Mucosa of rectum (tissue), 2 donors: Measurements from ENCODE around the gene PROCA1.
"Not testable (repeated sequence)": the region's sequence is repeated elsewhere in the genome, so short reads cannot be mapped to it uniquely, and the experiment has no call there.

ENCODE experiments used
- H3K27ac ChIP-seq, 2 donors: one replicate each; pipeline ENCODE4 v1.7.0; 2013; ENCODE audit warnings: inconsistent platforms in 2 of 2, low read depth in 2 of 2, low read length in 2 of 2
- H3K27me3 ChIP-seq, 2 donors: one replicate each; pipeline ENCODE4 v1.7.0; 2013; ENCODE audit warnings: low read length in 2 of 2; ENCODE audit not compliant: control insufficient read depth in 2 of 2, insufficient read depth in 2 of 2
- H3K36me3 ChIP-seq, 2 donors: one replicate each; pipeline ENCODE4 v1.7.0; 2013; ENCODE audit warnings: low read length in 2 of 2; ENCODE audit not compliant: control insufficient read depth in 2 of 2, insufficient read depth in 2 of 2
- H3K4me1 ChIP-seq, 2 donors: one replicate each; pipeline ENCODE4 v1.7.0; 2013; ENCODE audit warnings: low read length in 2 of 2, mild to moderate bottlenecking in 1 of 2; ENCODE audit not compliant: control insufficient read depth in 2 of 2, insufficient read depth in 2 of 2
- H3K4me3 ChIP-seq, 2 donors: one replicate each; pipeline ENCODE4 v1.7.0; 2013; ENCODE audit warnings: low read length in 2 of 2
- H3K9ac ChIP-seq, 2 donors: one replicate each; pipeline ENCODE4 v1.7.0; 2013; ENCODE audit warnings: low read length in 2 of 2, low read depth in 1 of 2, mild to moderate bottlenecking in 1 of 2
- H3K9me3 ChIP-seq, 2 donors: one replicate each; pipeline ENCODE4 v1.7.0; 2013; ENCODE audit warnings: low read length in 2 of 2; ENCODE audit not compliant: control insufficient read depth in 2 of 2
- donor health status: healthy.
- donor health status: Normal muscosa, but diverticular disease.

PROCA1 gene

DNA sequence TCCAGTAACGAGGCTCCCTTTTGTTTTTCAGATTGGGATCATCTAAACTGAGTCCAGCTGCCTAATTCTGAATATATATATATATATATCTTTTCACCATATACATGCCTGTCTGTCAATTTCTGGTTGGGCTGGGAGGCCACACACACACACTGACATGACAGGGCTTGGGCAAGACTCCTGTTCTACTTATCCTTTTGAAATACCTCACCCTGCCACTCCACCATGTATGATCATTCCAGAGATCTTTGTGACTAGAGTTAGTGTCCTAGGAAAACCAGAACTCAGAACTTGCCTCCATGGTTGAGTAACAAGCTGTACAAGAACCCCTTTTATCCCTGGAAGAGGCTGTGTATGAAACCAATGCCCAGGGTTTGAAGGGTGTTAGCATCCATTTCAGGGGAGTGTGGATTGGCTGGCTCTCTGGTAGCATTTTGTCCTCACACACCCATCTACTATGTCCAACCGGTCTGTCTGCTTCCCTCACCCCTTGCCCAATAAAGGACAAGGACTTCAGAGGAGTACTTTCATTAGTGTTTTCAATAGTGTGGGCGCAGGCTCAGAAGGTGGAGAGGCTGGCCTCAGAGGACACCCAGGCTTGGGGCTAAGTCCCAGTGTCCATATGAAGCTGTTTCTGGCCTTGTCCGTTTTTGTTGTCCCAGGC is 12.3 kb upstream of the PROCA1 start:
- H3K9ac ChIP-seq, H3K27me3 ChIP-seq, H3K4me3 ChIP-seq, H3K9me3 ChIP-seq: not testable (repeated sequence)
- H3K27ac ChIP-seq = peak overlapping the region in 1 of 2 donors; percentile 99
- H3K4me1 ChIP-seq = peaks cover 54 to 61% of the 10 kb centered on the region in 2 donors
- peaks cover 24 to 37% of the 10 kb centered on the region in 2 donors for H3K36me3 ChIP-seq

DNA sequence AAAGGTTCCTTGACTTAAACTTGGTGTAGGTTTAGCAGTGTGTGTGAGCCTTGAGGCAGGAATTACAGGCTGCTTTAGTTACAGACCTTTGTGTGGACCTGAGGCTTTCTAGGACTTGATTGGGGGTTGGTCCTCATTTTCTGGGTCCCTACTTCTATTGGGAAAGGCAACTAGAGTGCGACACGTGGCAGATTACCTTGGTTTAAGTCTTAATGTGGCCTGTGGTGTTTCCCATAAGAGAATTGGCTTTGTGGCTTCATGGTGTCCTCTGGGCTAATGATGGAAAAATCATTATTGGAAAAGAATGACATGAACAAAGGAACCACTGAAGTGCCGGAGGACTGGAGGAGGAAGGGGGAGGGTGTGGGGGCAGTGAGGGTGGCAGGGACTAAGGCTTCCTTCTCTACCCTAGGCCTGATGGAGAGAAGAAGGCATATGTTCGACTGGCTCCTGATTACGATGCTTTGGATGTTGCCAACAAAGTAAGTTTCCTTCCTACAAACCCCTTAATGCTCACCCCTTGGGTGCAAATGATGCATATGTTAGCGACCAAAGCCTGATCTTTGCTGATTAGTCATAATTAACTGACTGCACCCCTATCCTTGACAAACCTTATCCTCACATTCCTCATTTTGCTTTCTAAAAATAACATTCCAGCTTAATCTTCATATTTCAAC is 11.6 kb upstream of the PROCA1 start:
- Histone ChIP-seq H3K9ac (no peak overlapping the region), H3K27ac (no peak overlapping the region), H3K36me3 (peaks cover 24 to 37% of the 10 kb centered on the region in 2 donors), H3K9me3 (no peaks in the 10 kb centered on the region), H3K27me3 (no peaks in the 10 kb centered on the region), H3K4me3 (no peak overlapping the region), H3K4me1 (peaks cover 56 to 66% of the 10 kb centered on the region in 2 donors)

DNA sequence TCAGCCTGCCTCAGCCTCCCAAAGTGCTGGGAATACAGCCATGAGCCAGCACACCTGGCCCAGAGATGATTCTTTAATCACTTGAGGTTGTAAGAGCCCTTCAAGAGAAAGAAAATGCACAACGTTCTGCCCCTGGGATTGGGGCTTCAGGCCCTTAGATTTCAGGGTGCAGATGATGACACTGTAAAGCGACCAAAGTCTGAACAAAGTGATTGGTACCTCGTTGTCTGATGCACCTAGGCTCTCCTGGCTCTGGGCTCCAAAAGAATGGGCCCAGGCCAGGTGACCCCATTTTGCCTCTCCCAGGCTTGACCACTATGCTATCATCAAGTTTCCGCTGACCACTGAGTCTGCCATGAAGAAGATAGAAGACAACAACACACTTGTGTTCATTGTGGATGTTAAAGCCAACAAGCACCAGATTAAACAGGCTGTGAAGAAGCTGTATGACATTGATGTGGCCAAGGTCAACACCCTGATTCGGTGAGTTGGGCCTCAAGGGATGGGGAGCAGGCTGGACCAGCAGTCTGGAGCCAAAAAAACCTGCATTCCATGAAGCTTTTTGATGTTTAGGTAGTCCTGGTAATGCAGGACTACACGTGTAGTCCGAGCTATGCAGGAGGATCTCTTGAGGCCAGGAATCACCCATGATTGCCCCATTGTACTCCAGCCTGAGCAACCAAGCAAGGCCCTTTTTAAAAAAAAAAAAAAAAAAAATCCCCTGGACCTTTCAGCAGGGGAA is 10.9 kb upstream of the PROCA1 start:
- Histone ChIP-seq H3K27ac (no peak overlapping the region), H3K9ac (no peak overlapping the region), H3K4me3 (no peak overlapping the region), H3K9me3 (no peaks in the 10 kb centered on the region), H3K27me3 (no peaks in the 10 kb centered on the region), H3K36me3 (peaks cover 24 to 37% of the 10 kb centered on the region in 2 donors), H3K4me1 (peaks cover 51 to 64% of the 10 kb centered on the region in 2 donors)

DNA sequence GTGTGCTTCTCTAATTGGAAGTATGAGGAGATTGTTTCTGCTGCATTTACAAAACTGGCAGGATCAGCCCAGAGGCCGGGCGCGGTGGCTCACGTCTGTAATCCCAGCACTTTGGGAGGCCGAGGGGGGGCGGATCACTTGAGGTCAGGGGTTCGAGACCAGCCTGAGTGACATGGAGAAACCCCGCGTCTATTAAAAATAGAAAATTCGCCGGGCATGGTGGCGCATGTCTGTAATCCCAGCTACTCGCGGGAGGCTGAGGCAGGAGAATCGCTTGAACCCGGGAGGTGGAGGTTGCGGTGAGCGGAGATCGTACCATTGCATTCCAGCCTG is 9.3 kb upstream of the PROCA1 start:
- H3K9me3 ChIP-seq, H3K27me3 ChIP-seq: not testable (repeated sequence)
- Histone ChIP-seq H3K27ac (peak overlapping the region in 1 of 2 donors; percentile 13), H3K36me3 (peaks cover 24 to 37% of the 10 kb centered on the region in 2 donors), H3K4me1 (peaks cover 53 to 60% of the 10 kb centered on the region in 2 donors), H3K9ac (peak overlapping the region; percentile 93 to 96), H3K4me3 (peak overlapping the region; percentile 97 to 98)

DNA sequence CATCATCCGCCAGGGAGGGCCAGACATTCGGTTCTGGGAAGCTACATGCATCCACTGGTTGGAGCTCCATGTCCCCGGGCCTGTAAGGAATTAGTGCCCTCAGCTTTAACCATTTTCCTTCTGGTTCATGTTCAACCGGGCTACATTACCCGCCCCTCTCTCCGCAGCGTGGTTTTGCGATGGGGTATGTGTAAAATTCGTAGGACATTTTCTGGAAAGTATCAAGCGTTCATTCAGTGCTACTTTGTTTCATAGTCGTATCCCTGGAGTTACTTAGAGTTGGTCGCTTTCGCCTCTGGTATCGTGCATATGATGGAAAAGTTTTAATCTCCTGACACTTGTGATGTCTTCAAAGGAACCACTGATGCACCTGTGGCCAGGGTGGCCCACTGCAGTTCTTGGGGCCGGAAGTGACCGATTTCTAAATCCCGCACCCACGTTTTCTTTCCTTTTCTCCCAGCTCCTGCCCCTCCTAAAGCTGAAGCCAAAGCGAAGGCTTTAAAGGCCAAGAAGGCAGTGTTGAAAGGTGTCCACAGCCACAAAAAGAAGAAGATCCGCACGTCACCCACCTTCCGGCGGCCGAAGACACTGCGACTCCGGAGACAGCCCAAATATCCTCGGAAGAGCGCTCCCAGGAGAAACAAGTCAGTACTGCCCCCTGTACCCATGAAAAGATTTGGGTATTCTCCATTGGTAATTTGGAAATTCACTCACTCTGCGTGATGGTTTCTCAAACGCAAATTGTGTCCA is 8.7 kb upstream of the PROCA1 start:
- peak overlapping the region; percentile 97 to 98 for H3K4me3 ChIP-seq

DNA sequence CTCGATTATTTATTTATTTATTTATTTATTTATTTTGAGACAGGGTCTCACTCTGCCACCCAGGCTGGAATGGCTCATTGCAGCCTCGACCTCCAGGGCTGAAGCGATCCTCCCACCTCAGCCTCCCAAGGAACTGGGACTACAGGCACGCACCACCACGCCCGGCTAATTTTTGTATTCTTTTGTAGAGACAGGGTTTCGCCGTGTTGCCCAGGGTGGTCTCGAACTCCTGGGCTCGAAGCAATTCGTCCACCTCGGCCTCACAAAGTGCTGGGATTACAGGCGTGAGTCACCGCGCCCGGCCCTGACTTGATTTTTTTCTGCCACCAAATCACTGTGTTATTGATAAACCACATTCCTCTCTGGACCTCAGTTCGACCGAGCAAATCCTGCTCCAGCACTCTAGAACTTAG is 7.3 kb upstream of the PROCA1 start:
- H3K4me3 ChIP-seq = peak overlapping the region; percentile 97 to 98
- H3K36me3 ChIP-seq = peaks cover 17 to 26% of the 10 kb centered on the region in 2 donors
- peaks cover 39 to 44% of the 10 kb centered on the region in 2 donors for H3K4me1 ChIP-seq
- peaks cover 0 to 6% of the 10 kb centered on the region in 2 donors for H3K27me3 ChIP-seq
- H3K9me3 ChIP-seq = no peaks in the 10 kb centered on the region
- H3K9ac ChIP-seq = peak overlapping the region; percentile 60 to 96
- peak overlapping the region; percentile 88 to 93 for H3K27ac ChIP-seq

More for the DNA sequence above, 8.7 kb upstream of the PROCA1 start:
- Histone ChIP-seq H3K4me1 (peaks cover 50 to 56% of the 10 kb centered on the region in 2 donors), H3K27ac (peak overlapping the region; percentile 88 to 93), H3K9me3 (no peaks in the 10 kb centered on the region), H3K27me3 (peaks cover 0 to 5% of the 10 kb centered on the region in 2 donors), H3K9ac (peak overlapping the region; percentile 93 to 96), H3K36me3 (peaks cover 24 to 37% of the 10 kb centered on the region in 2 donors)

DNA sequence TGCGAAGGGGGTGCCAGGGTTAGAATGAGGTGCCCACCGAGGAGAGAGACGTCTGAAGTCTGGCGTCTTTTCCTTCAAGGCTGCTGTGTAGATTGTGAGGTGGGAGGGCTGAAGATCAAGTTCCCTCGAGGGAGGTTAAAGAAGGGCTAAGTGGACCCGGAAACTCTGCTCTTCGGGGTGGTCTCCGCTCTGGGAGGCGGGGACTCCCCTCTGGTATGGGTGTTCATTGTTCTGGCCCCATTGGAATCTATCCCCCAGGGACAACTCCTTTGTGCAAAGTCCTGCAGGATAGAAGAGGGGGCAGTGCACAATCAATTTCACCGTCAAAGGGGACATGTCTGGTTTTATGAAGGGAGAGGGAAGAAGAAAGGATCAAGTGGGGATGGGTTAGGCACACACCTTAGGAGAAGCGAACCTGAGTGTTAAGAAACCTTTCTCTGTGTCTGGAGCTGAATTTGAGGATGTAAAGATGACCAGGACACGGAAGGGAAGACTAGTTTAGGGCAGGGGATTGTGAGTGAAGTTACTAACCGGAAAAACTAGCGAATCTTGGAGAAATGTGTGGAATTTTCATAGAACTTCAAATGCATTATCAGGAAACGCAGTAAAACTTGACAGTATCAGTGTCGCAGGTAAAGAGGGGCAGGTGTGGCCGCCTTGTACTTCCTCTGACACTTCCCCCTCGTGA is 6.8 kb upstream of the PROCA1 start:
- no peak overlapping the region for H3K9ac ChIP-seq

DNA sequence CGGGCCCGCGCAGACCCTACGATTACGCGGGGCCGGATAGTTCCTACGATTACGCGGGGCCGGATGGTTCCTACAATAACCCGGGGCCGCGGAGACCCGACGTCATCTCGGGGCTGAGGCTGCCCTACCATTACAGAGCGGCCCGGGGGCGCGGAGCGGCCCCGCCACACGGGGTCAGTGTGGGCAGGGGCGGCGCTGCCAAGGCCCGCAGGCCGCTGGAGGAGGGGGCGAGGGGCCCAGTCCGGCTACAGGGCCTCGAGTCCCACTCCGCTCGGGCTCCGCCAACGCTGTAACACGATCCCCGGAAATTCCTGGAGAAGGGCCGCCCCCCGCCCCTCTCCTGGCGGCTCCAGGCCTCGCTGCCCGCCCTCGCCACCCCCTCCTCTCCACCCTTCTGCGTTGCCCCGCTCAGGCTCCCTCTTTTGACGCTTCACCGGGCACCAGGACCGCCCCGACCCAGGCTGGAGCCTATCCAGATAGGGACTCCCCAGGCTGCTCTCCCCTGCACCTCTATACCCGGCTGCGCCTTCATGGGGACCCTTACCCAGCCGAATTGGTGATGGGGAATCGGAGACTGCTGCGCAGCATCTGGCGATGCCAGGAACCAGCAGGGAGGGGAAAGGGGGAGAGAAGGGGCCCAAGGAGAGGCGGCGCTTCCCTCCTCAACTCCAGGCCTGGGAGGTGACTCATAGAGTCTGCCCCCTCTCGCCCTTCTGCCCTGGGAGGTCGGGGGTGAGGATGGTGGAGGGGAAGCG is 6.1 kb upstream of the PROCA1 start, which contains the start of gene RAB34:
TSS of gene RAB34 (minus strand) at position 291 of the 755 bp plus-strand sequence. CDS start 602 bp downstream, outside the sequence.
- Histone ChIP-seq H3K4me3 (peak within 1 kb of the TSS; percentile 54 to 63), H3K4me1 (peaks cover 38 to 43% of the 10 kb centered on the region in 2 donors), H3K27ac (peak within 1 kb of the TSS; percentile 71 to 82), H3K9me3 (no peaks in the 10 kb centered on the region), H3K27me3 (peaks cover 0 to 6% of the 10 kb centered on the region in 2 donors), H3K9ac (peak within 1 kb of the TSS; percentile 54 to 62), H3K36me3 (peaks cover 6 to 13% of the 10 kb centered on the region in 2 donors)

More for the DNA sequence above, 6.8 kb upstream of the PROCA1 start:
- Histone ChIP-seq H3K4me1 (peaks cover 38 to 44% of the 10 kb centered on the region in 2 donors), H3K9me3 (no peaks in the 10 kb centered on the region), H3K27me3 (peaks cover 0 to 6% of the 10 kb centered on the region in 2 donors), H3K4me3 (peak overlapping the region; percentile 54 to 97), H3K36me3 (peaks cover 13 to 21% of the 10 kb centered on the region in 2 donors), H3K27ac (peak overlapping the region; percentile 71 to 93)
